ENCODE data around the gene CRY1. TPM values are rescaled to one million over a fixed set of nuclear protein-coding genes. Genes with fewer than 3 reads are reported as not detected.

The CRY1 gene
- total and polyA plus RNA-seq, 2 of the 4 experiments (the other 2 are of a cell fraction), result 5.9 to 9.9 TPM

GRCh38 chr12:106978035-106978800 is 115.1 kb downstream of the CRY1 start:
- TF ChIP-seq BHLHE40 (IDR thresholded peaks at IDR 0.05; ENCODE audit: low read depth, low read length) (no peak), CEBPB (IDR thresholded peaks at IDR 0.05; ENCODE audit: low read depth, low read length) (no peak), CHD1 (IDR thresholded peaks at IDR 0.05; ENCODE audit: low read depth, low read length) (no peak), MXI1 (IDR thresholded peaks at IDR 0.05; ENCODE audit: borderline replicate concordance, low read depth, low read length) (no peak), RFX5 (IDR thresholded peaks at IDR 0.05; ENCODE audit: low read depth, low read length) (no peak), FOS (IDR thresholded peaks at IDR 0.05; ENCODE audit: low read depth, low read length) (no peak), NFE2L2 (IDR thresholded peaks at IDR 0.05; ENCODE audit: low read depth, low read length) (no peak), SMC3 (IDR thresholded peaks at IDR 0.05; ENCODE audit: low read depth, low read length) (no peak), RCOR1 (IDR thresholded peaks at IDR 0.05; ENCODE audit: insufficient replicate concordance, low read length) (no peak)
- TF ChIP-seq, protein P1, sequence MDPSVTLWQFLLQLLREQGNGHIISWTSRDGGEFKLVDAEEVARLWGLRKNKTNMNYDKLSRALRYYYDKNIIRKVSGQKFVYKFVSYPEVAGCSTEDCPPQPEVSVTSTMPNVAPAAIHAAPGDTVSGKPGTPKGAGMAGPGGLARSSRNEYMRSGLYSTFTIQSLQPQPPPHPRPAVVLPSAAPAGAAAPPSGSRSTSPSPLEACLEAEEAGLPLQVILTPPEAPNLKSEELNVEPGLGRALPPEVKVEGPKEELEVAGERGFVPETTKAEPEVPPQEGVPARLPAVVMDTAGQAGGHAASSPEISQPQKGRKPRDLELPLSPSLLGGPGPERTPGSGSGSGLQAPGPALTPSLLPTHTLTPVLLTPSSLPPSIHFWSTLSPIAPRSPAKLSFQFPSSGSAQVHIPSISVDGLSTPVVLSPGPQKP (IDR thresholded peaks at IDR 0.05; ENCODE audit: borderline replicate concordance, low read depth, low read length), result no peak
- TF ChIP-seq, protein P2, sequence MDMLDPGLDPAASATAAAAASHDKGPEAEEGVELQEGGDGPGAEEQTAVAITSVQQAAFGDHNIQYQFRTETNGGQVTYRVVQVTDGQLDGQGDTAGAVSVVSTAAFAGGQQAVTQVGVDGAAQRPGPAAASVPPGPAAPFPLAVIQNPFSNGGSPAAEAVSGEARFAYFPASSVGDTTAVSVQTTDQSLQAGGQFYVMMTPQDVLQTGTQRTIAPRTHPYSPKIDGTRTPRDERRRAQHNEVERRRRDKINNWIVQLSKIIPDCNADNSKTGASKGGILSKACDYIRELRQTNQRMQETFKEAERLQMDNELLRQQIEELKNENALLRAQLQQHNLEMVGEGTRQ (IDR thresholded peaks at IDR 0.05; ENCODE audit: low read depth, low read length), result no peak
- TF ChIP-seq, protein P3, sequence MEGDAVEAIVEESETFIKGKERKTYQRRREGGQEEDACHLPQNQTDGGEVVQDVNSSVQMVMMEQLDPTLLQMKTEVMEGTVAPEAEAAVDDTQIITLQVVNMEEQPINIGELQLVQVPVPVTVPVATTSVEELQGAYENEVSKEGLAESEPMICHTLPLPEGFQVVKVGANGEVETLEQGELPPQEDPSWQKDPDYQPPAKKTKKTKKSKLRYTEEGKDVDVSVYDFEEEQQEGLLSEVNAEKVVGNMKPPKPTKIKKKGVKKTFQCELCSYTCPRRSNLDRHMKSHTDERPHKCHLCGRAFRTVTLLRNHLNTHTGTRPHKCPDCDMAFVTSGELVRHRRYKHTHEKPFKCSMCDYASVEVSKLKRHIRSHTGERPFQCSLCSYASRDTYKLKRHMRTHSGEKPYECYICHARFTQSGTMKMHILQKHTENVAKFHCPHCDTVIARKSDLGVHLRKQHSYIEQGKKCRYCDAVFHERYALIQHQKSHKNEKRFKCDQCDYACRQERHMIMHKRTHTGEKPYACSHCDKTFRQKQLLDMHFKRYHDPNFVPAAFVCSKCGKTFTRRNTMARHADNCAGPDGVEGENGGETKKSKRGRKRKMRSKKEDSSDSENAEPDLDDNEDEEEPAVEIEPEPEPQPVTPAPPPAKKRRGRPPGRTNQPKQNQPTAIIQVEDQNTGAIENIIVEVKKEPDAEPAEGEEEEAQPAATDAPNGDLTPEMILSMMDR (conservative IDR thresholded peaks at IDR 0.05; ENCODE audit: low read depth, low read length), result no peak
- POLR2A ChIA-PET (ENCODE audit: unreplicated experiment), result no interaction called here
- no peak overlapping the region for H3K4ac ChIP-seq (ENCODE audit: low read depth, low read length)
- no peak overlapping the region for H4K5ac ChIP-seq (ENCODE audit: low read depth, low read length)
- no peak overlapping the region for H3K14ac ChIP-seq (replicated peaks; ENCODE audit: low read depth, low read length)
- intact Hi-C loops (cut with micrococcal nuclease), result no loop called here
- H4K8ac ChIP-seq (ENCODE audit: low read depth in 2 of 2, low read length in 2 of 2), result no peak overlapping the region
- H3K18ac ChIP-seq (ENCODE audit: low read depth, low read length), result no peak overlapping the region
- peaks cover 14% of the 10 kb centered on the region for H3K9me1 ChIP-seq (ENCODE audit: insufficient read depth, low read length)
- in situ Hi-C loops (cut with MboI; ENCODE audit: low sequenced_read_pairs), result no loop called here
- H3K4me3 ChIP-seq (ENCODE audit: insufficient read depth, low read depth, low read length), result no peak overlapping the region
- H4K91ac ChIP-seq (ENCODE audit: insufficient read depth, low read depth, low read length), result no peak overlapping the region
- no peak overlapping the region for H3K23ac ChIP-seq (ENCODE audit: low read depth, low read length)
- H2BK5ac ChIP-seq (ENCODE audit: low read depth, low read length, poor library complexity, severe bottlenecking), result no peak overlapping the region
- CTCF ChIA-PET, result interaction anchor here (0.6 kb wide), 1 partner anchor 9 kb away, joined by 5 read pairs; no protein-coding TSS in a partner anchor
- no peak overlapping the region for H3K9ac ChIP-seq (ENCODE audit: low read depth, low read length)
- ATAC-seq (ENCODE audit: low read depth), result no peak
- H4K20me1 ChIP-seq (ENCODE audit: insufficient read depth, low read length), result peaks cover 36% of the 10 kb centered on the region
- peaks cover 3 to 37% of the 10 kb centered on the region in 2 experiments; a peak in 3 of 4 replicates for H3K79me1 ChIP-seq (ENCODE audit: low read depth in 1 of 2, low read length in 2 of 2)
- peaks cover 5% of the 10 kb centered on the region; the same call in 1 of the 2 replicates for H3K36me3 ChIP-seq (ENCODE audit: control insufficient read depth, insufficient read depth, low read length)
- H3K27me3 ChIP-seq (ENCODE audit: control insufficient read depth, insufficient read depth, low read length), result no peaks in the 10 kb centered on the region
- no peak overlapping the region for H2AK9ac ChIP-seq (replicated peaks; ENCODE audit: low read depth, low read length, poor library complexity)
- dilution Hi-C loops (cut with HindIII; ENCODE audit: low sequenced_read_pairs, unreplicated experiment), result no loop called here
- H2BK15ac ChIP-seq (ENCODE audit: low read depth, low read length), result no peak overlapping the region
- no TSS peak for BruUV-seq (replicated peaks)
- no peak overlapping the region for H2BK120ac ChIP-seq (ENCODE audit: low read depth, low read length)
- H2AFZ ChIP-seq (replicated peaks; ENCODE audit: low read length, poor library complexity), result no peak overlapping the region
- no peak overlapping the region for H2AK5ac ChIP-seq (ENCODE audit: low read depth, low read length)
- H2BK20ac ChIP-seq (ENCODE audit: low read depth, low read length), result no peak overlapping the region
- no peak overlapping the region for H3K27ac ChIP-seq (ENCODE audit: insufficient read depth, low read length)
- no peak for DNase-seq
- H3K9me3 ChIP-seq (ENCODE audit: control insufficient read depth, insufficient read depth, low read length), result no peaks in the 10 kb centered on the region
- no peak overlapping the region for H3K4me2 ChIP-seq (ENCODE audit: low read depth, low read length)
- peaks cover 4% of the 10 kb centered on the region for H3K4me1 ChIP-seq (ENCODE audit: control insufficient read depth, insufficient read depth, low read length)
- H3K56ac ChIP-seq (ENCODE audit: extremely low read depth, insufficient read depth, low read length), result no peak overlapping the region
- WGBS, 2 experiments (ENCODE audit: extremely low coverage in 2 of 2, insufficient read length in 1 of 2), result 33% methylated on average over 1 of the region's 9 CpGs; no CpG with 5 or more reads in 1 of the 2 experiments

All from IMR-90 (cell line).